Hematopoietic multipotent progenitor cell treated with erythropoietin and hydrocortisone succinate and interleukin-3 and kit ligand, for 8 days (in vitro differentiated cells): ENCODE measurements around the gene EP400.
A peak's percentile ranks its signal among the peaks of the same experiment; 100 is the strongest.
"Not testable (repeated sequence)": the region's sequence is repeated elsewhere in the genome, so short reads cannot be mapped to it uniquely, and the experiment has no call there.

Source experiments
- DNase-seq: peaks from one replicate; pipeline ENCODE4 v3.0.0-alpha.2; 2015

Gene EP400

GRCh38 chr12:132074216-132074615 lies 124.5 kb downstream of the EP400 start:
- DNase-seq = no peak

GRCh38 chr12:132075026-132075713 lies 125.4 kb downstream of the EP400 start:
- DNase-seq = no peak

GRCh38 chr12:132075714-132076553 lies 126.2 kb downstream of the EP400 start:
- DNase-seq = no peak

- peak; percentile 58 for DNase-seq
Observed at GRCh38 chr12:132076711-132077110, 127.0 kb downstream of the EP400 start.

GRCh38 chr12:132077322-132078100 lies 127.8 kb downstream of the EP400 start:
- DNase-seq = no peak

- no peak for DNase-seq
Observed at GRCh38 chr12:132078190-132078589, 128.4 kb downstream of the EP400 start.

GRCh38 chr12:132079200-132079599 lies 129.5 kb downstream of the EP400 start:
- no peak for DNase-seq

GRCh38 chr12:132079695-132080094 lies 130.0 kb downstream of the EP400 start:
- no peak for DNase-seq

GRCh38 chr12:132080515-132080914 lies 130.8 kb downstream of the EP400 start:
- not testable (repeated sequence) for DNase-seq

GRCh38 chr12:132081423-132081822 lies 131.7 kb downstream of the EP400 start:
- DNase-seq = no peak

GRCh38 chr12:132083614-132083940 lies 133.8 kb downstream of the EP400 start:
- no peak for DNase-seq

GRCh38 chr12:132083941-132084620 lies 134.3 kb downstream of the EP400 start:
- peak; percentile 88 for DNase-seq

- peak; percentile 62 for DNase-seq
Observed at GRCh38 chr12:132084621-132085290, 135.0 kb downstream of the EP400 start.

- DNase-seq = peak; percentile 67
Observed at GRCh38 chr12:132085291-132085635, 135.5 kb downstream of the EP400 start.

GRCh38 chr12:132089407-132089910 lies 139.7 kb downstream of the EP400 start:
- DNase-seq = no peak

- no peak for DNase-seq
Observed at GRCh38 chr12:132094269-132094891, 144.6 kb downstream of the EP400 start.

- no peak for DNase-seq
Observed at GRCh38 chr12:132095520-132096409, 146.0 kb downstream of the EP400 start.

- no peak for DNase-seq
Observed at GRCh38 chr12:132099739-132100138, 150.0 kb downstream of the EP400 start.

- DNase-seq = no peak
Observed at GRCh38 chr12:132100306-132101065, 150.7 kb downstream of the EP400 start.

GRCh38 chr12:132102297-132102696 lies 152.6 kb downstream of the EP400 start:
- DNase-seq = no peak
